ENCODE measurements around the gene KMT2C.

KMT2C gene

DNA sequence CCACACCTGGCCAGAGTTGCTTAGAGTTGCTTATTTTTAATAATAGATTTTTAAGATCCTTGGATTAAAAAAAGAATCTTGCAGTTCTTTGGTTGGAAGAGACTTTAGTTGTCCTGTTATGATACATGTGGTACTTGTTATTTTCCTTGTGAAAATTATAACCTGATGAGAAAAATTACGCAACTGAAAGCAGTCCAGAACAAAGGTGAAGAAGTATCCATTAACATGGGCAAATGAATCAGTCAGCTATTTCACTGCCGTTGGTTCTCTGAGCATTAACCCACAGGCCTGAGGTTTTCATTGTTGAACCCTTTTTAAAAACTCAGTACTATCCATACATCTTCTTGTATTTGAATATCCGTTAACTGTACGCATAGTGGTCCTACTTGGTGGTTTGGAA lies 342.1 kb downstream of the KMT2C start:
- DNase-seq = no peak

DNA sequence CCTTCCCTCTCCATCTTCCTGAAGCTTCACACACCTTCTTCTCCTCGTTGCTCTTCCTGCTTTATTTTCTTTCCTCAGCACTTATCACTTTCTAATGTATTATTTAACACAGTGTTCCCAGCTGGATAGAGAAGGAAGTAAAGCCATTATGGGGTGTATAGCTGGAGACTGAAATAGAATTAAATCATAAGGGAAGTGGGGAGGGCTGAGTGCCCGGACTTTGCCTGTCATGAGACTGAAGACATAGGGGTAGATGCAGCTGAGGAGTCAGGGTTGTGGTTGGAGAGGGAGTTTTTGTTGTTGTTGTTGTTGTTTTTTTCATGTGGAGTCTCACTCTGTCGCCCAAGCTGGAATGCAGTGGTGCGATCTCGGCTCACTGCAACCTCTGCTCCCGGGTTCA lies 345.1 kb downstream of the KMT2C start:
- DNase-seq = no peak

DNA sequence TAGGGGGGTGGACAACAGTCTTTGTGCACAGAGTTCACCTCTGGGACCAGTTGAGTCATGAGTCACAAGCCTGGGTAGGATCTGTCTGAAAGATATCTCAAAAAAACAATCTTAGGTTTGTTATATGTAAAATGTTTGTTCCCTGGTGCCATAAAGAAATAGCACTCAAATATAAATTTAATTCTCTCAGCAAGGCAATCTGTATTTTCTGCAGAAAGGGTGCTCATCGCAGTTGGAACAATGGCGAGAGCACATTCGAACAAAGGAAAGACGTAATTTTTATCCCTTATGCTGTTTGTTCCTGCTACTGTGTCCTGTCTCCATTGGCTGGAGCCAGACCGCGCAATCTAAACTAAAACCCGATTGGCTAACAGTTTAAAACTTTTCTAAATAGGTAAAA lies 346.6 kb downstream of the KMT2C start:
- no peak for DNase-seq

DNA sequence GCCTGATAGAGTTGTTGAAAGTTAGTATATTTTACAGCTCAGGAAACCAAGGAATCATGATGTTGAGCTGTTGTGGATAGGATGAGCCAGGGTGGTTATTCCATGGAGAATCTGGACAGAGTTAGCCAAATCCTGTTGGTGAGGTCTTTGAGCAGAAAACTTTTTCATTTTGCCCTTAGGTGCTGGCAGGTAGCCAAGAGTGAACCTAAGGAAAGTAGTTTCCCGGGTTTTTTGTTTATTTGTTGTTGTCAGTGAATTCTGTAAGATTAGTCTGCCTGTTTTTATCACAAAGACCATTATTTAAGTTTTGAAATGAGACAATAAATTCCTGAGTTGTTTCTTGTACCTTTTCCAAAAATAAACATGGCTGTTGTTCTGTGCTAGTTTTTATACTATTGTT lies 349.3 kb downstream of the KMT2C start:
- no peak for DNase-seq

DNA sequence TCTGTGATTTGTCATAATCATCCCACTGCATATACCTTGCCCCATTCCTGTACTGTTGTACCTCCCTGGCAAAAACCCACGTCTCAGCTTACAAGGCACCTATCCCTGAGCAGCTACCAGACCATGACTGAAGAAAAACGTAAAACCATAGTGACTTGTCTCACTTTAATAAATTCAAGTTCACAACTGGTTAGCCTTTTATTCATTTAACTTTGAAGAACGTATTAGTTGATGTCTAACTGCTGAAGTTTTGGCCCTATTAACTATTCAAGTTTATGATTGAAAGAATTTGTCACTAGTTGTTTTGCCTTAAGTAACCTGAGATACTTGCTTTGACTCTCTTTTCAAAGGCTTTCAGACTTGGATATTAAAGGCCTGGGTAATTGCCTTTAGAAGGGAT lies 350.7 kb downstream of the KMT2C start:
- no peak for DNase-seq

Measured in NCI-H187 (cell line).